Cardiac muscle cell (in vitro differentiated cells and primary cell): ENCODE data around the gene PIP4K2A. TPM values are rescaled to one million over a fixed set of nuclear protein-coding genes. Genes with fewer than 3 reads are reported as not detected.

Source experiments
- DNase-seq, 2 donors: peaks; one replicate each; pipeline versions ENCODE4 v3.0.0 to v3.0.0-alpha.2; 2010 to 2017; ENCODE audit warnings: low read depth in 1 of 2, low spot score in 1 of 2
- H3K27ac ChIP-seq: fragments of 200-600 bp; sonication (generic); 2 replicates; pipeline ENCODE4 v1.5.1; 2016
- H3K27me3 ChIP-seq: fragments of 200-600 bp; sonication (generic); 2 replicates; pipeline ENCODE4 v1.6.0; 2016; ENCODE audit warnings: control low read depth
- H3K36me3 ChIP-seq: fragments of 200-600 bp; sonication (generic); 2 replicates; pipeline ENCODE4 v1.5.1; 2016; ENCODE audit warnings: control low read depth
- H3K4me1 ChIP-seq: fragments of 200-600 bp; sonication (generic); 2 replicates; pipeline ENCODE4 v1.8.1; 2017; ENCODE audit warnings: low read depth, mild to moderate bottlenecking, mixed run types
- H3K4me3 ChIP-seq: fragments of 200-600 bp; sonication (generic); 2 replicates; pipeline ENCODE4 v1.5.1; 2016; ENCODE audit warnings: mild to moderate bottlenecking
- H3K9me3 ChIP-seq: fragments of 200-600 bp; sonication (generic); 2 replicates; pipeline ENCODE4 v1.5.1; 2017; ENCODE audit warnings: low read depth, mild to moderate bottlenecking, control low read depth
- CTCF ChIP-seq: IDR thresholded peaks from 2 replicates; pipeline ENCODE4 v1.5.1; 2012; ENCODE audit warnings: low read depth, mild to moderate bottlenecking, low read length
- polyA plus RNA-seq: library from polyadenylated mRNA; unstranded; fragments of >200 nt; fragmentation: Nextera tagmentation; extraction: Ambion mirVana; gene quantifications from 2 replicates; pipeline ENCODE4 v1.2.1, GENCODE V29; 2016
- total RNA-seq: library from RNA; depleted of rRNA; stranded (reverse); fragments of >200 nt; gene quantifications from 2 replicates; pipeline ENCODE4 v1.2.3, GENCODE V29; 2016

Gene PIP4K2A
- total and polyA plus RNA-seq, 2 experiments from 2014 or later, result 12.1 to 23.9 TPM

- Histone ChIP-seq H3K4me1 (no peaks in the 10 kb centered on the region), H3K4me3 (no peak overlapping the region), H3K36me3 (no peaks in the 10 kb centered on the region), H3K27me3 (no peaks in the 10 kb centered on the region), H3K27ac (no peak overlapping the region), H3K9me3 (no peaks in the 10 kb centered on the region)
- TF ChIP-seq CTCF, result no peak
- no peak for DNase-seq
Measured at GRCh38 chr10:22548344-22548743, 166.0 kb downstream of the PIP4K2A start.

GRCh38 chr10:22545643-22546042, 168.7 kb downstream of the PIP4K2A start:
- no peak overlapping the region for H3K27ac ChIP-seq
- no peaks in the 10 kb centered on the region for H3K4me1 ChIP-seq
- no peak for TF ChIP-seq CTCF
- no peak overlapping the region for H3K4me3 ChIP-seq
- no peaks in the 10 kb centered on the region for H3K9me3 ChIP-seq
- H3K36me3 ChIP-seq, result peaks cover 8% of the 10 kb centered on the region
- no peak for DNase-seq
- no peaks in the 10 kb centered on the region for H3K27me3 ChIP-seq

- no peak for DNase-seq
- Histone ChIP-seq H3K36me3 (peaks cover 10% of the 10 kb centered on the region), H3K4me1 (no peaks in the 10 kb centered on the region), H3K27ac (no peak overlapping the region), H3K9me3 (no peaks in the 10 kb centered on the region), H3K27me3 (no peaks in the 10 kb centered on the region), H3K4me3 (no peak overlapping the region)
- no peak for TF ChIP-seq CTCF
Measured at GRCh38 chr10:22544325-22545068, 169.9 kb downstream of the PIP4K2A start.

- no peaks in the 10 kb centered on the region for H3K27me3 ChIP-seq
- H3K9me3 ChIP-seq, result no peaks in the 10 kb centered on the region
- H3K36me3 ChIP-seq, result peaks cover 12% of the 10 kb centered on the region
- no peak overlapping the region for H3K4me3 ChIP-seq
- DNase-seq, result no peak
- H3K27ac ChIP-seq, result no peak overlapping the region
- TF ChIP-seq CTCF, result no peak
- no peaks in the 10 kb centered on the region for H3K4me1 ChIP-seq
Measured at GRCh38 chr10:22542773-22543172, 171.6 kb downstream of the PIP4K2A start.

GRCh38 chr10:22541900-22542299, 172.5 kb downstream of the PIP4K2A start:
- TF ChIP-seq CTCF, result no peak

More at GRCh38 chr10:22541900-22542299, 172.5 kb downstream of the PIP4K2A start:
- Histone ChIP-seq H3K4me1 (no peaks in the 10 kb centered on the region), H3K9me3 (no peaks in the 10 kb centered on the region), H3K36me3 (peaks cover 12% of the 10 kb centered on the region), H3K4me3 (no peak overlapping the region), H3K27me3 (no peaks in the 10 kb centered on the region), H3K27ac (no peak overlapping the region)
- DNase-seq, result no peak
